Naive B cell (primary cell): ENCODE results near the gene MICAL2. TPM values are rescaled to one million over a fixed set of nuclear protein-coding genes. Genes with fewer than 3 reads are reported as not detected.

Experiments used
- ATAC-seq, 2 donors: fragments of 150-1000 bp; cut with Tn5 transposase; 2 replicates each; pipeline ENCODE4 v1.10.0; 2021; ENCODE audit warnings: low read depth in 2 of 2, mild to moderate bottlenecking in 2 of 2, moderate library complexity in 2 of 2
- DNase-seq: peaks from one replicate; pipeline ENCODE4 v3.0.0; 2022
- H3K27ac Mint-ChIP-seq, 6 donors: one replicate each; pipeline ENCODE4 v1.8.0; 2020 to 2022; ENCODE audit warnings: mild to moderate bottlenecking in 6 of 6, mixed read lengths in 6 of 6, moderate library complexity in 5 of 6, inconsistent platforms in 2 of 6
- H3K27me3 Mint-ChIP-seq, 3 donors: one replicate each; pipeline ENCODE4 v1.8.0; 2021 to 2022; ENCODE audit warnings: mixed read lengths in 3 of 3, mild to moderate bottlenecking in 1 of 3
- H3K36me3 Mint-ChIP-seq, 2 donors: one replicate each; pipeline ENCODE4 v1.8.0; 2020 to 2022; ENCODE audit warnings: mixed read lengths in 2 of 2, inconsistent platforms in 1 of 2, mild to moderate bottlenecking in 1 of 2
- H3K4me1 Mint-ChIP-seq, 3 donors: one replicate each; pipeline ENCODE4 v1.8.0; 2020 to 2022; ENCODE audit warnings: mixed read lengths in 3 of 3, inconsistent platforms in 1 of 3, mild to moderate bottlenecking in 1 of 3, moderate library complexity in 1 of 3
- H3K4me3 Mint-ChIP-seq, 8 donors: one replicate each; pipeline ENCODE4 v1.8.0; 2020 to 2022; ENCODE audit warnings: mild to moderate bottlenecking in 8 of 8, mixed read lengths in 8 of 8, moderate library complexity in 8 of 8, inconsistent platforms in 2 of 8
- H3K9me3 Mint-ChIP-seq, 7 donors: one replicate each; pipeline ENCODE4 v1.8.0; 2020 to 2022; ENCODE audit warnings: mixed read lengths in 7 of 7, mild to moderate bottlenecking in 5 of 7, inconsistent platforms in 2 of 7, moderate library complexity in 1 of 7
- polyA plus RNA-seq, 6 donors: library from polyadenylated mRNA; unstranded; fragments of 300-500 nt; fragmentation: Illumina TruSeq; gene quantifications; one replicate each; pipeline ENCODE4 v1.2.3, GENCODE V29; 2021; ENCODE audit warnings: low read depth in 6 of 6

MICAL2 gene
- polyA plus RNA-seq, 6 donors from 2014 or later: 0.05 to 1.3 TPM; not detected in 4

DNA sequence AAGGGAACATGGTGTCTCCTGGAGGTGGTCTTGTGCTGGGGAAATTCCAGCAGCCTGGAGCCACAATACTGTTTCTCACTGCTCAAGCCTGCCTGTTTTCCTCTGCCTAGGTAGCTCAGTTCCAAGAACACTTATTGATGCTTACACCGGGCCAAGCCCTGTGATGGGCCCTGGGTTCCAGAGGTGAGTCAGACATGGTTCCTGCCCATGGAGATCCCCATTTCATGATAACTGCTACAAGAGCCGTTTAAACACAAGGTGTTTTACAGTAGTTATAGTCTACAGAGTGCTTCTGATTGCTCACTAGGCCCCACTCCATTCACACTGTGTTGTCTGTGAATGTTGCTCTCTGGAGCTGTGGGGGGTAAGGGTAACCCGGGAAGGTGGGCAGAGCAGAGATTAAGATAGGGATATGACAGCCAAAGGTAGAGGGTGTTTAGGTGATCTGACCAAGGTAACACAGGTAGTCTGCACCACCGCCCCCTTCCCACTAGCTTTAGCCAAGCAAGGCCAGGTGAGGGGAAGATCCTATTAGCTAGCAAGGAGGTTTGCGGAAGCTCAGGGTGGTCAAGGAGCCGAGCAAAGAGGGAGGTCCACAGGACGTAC, 696 bp upstream of the MICAL2 start:
- H3K36me3 Mint-ChIP-seq: peaks cover 0 to 8% of the 10 kb centered on the region in 2 donors
- H3K4me1 Mint-ChIP-seq: peaks cover 4 to 7% (median 6%) of the 10 kb centered on the region in 3 donors
- peak overlapping the region in 1 of 6 donors; percentile 32 for H3K27ac Mint-ChIP-seq

DNA sequence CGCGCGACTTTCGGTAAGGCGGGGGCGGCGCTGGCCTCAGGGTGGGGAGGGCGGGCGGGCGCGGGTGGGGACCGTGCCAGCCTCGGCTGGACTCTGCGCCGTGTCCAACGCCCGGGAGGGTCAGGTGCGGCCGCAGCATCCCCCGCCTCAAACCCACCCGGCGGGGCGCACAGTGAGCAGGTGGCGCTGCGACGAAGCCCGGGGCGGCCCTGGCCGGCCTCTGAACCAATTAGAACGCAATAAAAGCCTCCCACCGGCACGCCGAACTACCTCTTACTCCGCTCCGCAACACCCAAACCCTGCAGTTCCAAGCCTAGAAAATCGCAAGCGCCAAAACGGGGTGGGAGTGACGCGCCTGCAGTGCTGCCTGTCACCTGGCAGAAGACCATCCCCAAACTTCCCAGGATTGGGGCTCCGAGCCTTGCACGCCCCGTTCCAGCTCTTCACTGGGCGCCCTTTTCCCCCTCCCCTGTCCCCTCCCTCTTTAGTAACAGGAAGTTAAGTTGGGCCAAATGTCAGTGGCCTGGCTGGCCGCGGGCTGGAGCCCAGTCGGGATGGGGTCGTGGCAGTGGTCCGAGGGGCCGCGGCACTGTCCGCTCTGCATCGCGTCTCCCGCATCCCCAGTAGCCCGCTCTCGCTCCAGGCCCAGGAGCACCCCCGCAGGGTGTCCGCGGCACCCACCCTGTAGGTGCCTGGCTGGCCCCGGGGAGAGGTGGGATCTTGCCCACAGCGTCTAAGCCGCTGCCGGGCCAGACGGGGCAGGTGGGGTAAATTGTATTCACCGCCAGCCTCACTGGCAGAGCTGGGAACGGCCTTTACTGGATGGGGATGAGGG, 541 bp downstream of the MICAL2 start:
- peak overlapping the region; percentile 58 to 87 (median 68) for H3K4me3 Mint-ChIP-seq
- H3K27me3 Mint-ChIP-seq: peaks cover 21 to 57% (median 39%) of the 10 kb centered on the region in 3 donors
- peaks cover 4 to 7% (median 6%) of the 10 kb centered on the region in 3 donors for H3K4me1 Mint-ChIP-seq
- ATAC-seq: peak; percentile 31
- no peak for DNase-seq
- peaks cover 0 to 8% of the 10 kb centered on the region in 2 donors for H3K36me3 Mint-ChIP-seq
- H3K9me3 Mint-ChIP-seq: no peaks in the 10 kb centered on the region
- H3K27ac Mint-ChIP-seq: no peak overlapping the region

More for the DNA sequence above, 696 bp upstream of the MICAL2 start:
- Mint-ChIP-seq H3K27me3 (peaks cover 21 to 61% (median 45%) of the 10 kb centered on the region in 3 donors), H3K4me3 (peak overlapping the region; percentile 63 to 91 (median 78)), H3K9me3 (no peaks in the 10 kb centered on the region)
- no peak for ATAC-seq
- DNase-seq: no peak

DNA sequence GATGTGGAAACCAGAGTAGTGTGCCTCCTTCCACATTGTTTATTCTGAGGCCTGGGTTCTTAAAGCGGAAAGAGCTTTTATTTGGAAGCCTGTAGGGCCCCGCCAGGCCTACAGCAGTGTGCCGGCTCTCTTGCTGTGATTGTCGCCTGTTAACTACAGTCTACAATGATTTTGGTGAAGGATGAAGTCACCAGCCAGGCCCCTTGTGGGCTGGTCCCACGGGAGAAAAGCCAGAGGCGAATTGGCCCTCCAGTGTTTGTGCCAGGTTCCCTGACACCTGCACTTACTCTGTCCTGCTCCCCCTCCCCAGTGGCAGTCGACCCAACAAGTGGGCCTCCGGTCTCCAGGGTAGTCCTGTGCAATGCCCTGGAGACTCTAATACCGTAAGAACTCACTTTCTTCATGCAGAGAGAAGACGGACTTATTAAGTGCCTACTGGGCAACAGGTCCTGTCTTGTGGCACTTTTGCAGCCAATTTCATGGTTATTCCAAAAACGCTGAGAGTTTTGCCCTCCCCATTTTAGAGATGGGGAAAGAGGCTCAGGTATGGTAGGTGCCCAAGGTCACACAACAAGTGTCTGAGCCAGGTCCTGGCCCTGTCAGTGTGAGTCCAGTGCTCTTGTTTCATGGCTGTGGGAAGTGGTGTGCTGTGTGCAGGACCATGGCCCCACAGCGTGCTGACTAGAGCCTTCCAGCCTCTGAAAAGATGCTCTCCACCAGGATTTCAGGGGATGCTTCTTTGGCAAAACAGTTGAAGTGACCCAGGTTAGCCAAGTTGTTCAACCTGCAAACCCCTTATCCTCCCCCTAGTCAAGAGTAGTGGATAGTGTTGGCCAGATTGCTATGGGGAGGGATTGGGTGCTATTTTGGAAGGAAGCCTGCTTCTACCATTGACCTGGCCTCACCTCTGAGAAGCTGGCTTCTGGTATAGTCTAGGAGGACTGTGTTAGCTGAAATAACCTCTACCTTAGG, 1.4 kb downstream of the MICAL2 start:
- H3K4me3 Mint-ChIP-seq: peak overlapping the region; percentile 55 to 84 (median 72)
- peaks cover 4 to 7% (median 6%) of the 10 kb centered on the region in 3 donors for H3K4me1 Mint-ChIP-seq
- H3K9me3 Mint-ChIP-seq: no peaks in the 10 kb centered on the region
- DNase-seq: no peak
- no peak for ATAC-seq
- peaks cover 0 to 8% of the 10 kb centered on the region in 2 donors for H3K36me3 Mint-ChIP-seq
- peaks cover 21 to 62% (median 42%) of the 10 kb centered on the region in 3 donors for H3K27me3 Mint-ChIP-seq
- peak overlapping the region in 1 of 6 donors; percentile 73 for H3K27ac Mint-ChIP-seq

DNA sequence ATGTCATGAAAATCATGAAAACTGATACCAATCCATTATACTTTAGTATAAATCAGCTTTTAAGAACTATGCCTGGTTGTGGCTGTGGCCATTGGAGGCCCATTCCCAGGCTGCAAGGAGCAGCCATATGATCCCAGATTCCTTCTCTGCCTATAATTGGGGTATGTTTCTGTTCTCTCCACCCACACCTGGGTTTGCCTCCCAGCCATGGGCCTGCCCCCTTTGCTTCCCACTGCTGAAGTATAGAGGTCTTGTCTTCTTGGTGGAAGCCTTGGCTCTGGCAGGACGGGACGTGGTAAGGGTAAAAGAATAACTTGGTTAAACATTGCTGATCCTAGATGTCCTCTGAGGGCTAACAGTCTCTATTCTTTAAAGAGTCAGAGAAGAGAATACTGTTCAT, 2.4 kb downstream of the MICAL2 start:
- Mint-ChIP-seq H3K4me3 (peak overlapping the region in 5 of 8 donors; percentile 12 to 67 (median 53)), H3K36me3 (peaks cover 0 to 8% of the 10 kb centered on the region in 2 donors), H3K9me3 (no peaks in the 10 kb centered on the region), H3K27me3 (peaks cover 25 to 57% (median 43%) of the 10 kb centered on the region in 3 donors), H3K27ac (no peak overlapping the region), H3K4me1 (peaks cover 4 to 7% (median 6%) of the 10 kb centered on the region in 3 donors)
- ATAC-seq: no peak
- no peak for DNase-seq

DNA sequence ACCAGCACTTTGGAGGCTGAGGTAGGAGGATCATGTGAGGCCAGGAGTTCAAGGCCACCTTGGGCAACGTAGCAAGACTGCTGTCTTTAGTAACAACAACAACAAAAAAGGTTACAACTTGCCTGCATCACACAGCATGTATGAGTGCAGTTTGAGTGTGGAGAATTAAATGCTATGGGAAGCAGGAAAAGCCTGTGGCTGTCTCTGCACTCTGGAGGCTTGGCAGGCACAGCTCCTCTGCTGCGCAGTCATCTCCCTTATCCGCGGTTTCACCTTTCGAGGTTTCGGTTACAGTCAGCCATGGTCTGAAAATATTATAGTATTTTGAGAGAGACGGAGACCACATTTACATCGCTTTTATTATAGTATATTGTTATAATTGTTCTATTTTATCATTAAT, 2.9 kb downstream of the MICAL2 start:
- peaks cover 26 to 51% (median 48%) of the 10 kb centered on the region in 3 donors for H3K27me3 Mint-ChIP-seq
- H3K4me3 Mint-ChIP-seq: peak overlapping the region in 1 of 8 donors; percentile 29
- DNase-seq: no peak
- no peak overlapping the region for H3K27ac Mint-ChIP-seq
- ATAC-seq: no peak
- peaks cover 0 to 8% of the 10 kb centered on the region in 2 donors for H3K36me3 Mint-ChIP-seq
- peaks cover 4 to 7% (median 6%) of the 10 kb centered on the region in 3 donors for H3K4me1 Mint-ChIP-seq
- H3K9me3 Mint-ChIP-seq: no peaks in the 10 kb centered on the region

DNA sequence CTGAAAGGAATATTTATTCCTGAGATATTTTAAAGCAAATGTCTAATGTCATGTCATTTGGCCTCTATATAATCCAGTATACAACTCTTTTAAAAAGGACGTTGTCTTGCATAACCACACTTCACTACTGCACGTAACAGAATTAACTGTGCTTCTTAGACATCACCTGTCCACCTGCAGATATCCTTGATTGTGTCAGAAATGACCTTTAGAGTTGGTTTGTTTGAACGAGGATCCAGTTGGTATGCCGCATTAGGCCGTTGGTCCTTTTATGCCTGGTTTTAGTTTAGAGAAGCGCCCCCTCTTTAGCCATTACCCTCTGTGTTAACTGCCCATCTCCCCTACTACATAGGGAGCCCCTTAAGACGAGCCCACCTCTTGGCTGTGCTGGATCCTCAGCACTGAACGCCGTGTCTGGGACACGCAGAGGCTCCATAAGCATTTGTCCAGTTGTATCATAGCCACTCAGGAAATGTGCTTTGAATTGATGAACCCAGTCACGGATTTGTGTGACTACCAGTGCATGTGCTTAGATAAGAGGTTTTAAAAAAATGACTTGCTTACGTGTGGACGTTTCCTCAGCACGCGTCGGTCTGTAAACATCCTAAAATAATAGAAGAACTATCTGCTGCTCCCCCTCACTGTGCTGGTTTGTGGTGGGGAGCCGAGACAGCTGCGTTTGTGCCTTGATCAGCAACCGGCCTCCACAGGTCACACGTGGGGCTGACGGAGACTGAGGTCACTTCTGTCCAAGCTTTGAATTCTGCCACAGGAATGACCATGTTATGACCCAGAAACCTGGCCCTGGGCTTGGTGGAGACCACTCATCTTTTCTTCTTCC, 4.0 kb downstream of the MICAL2 start:
- no peak overlapping the region for H3K27ac Mint-ChIP-seq
- peak overlapping the region in 1 of 8 donors; percentile 31 for H3K4me3 Mint-ChIP-seq
- peaks cover 0 to 4% of the 10 kb centered on the region in 2 donors for H3K36me3 Mint-ChIP-seq
- peaks cover 4 to 7% (median 6%) of the 10 kb centered on the region in 3 donors for H3K4me1 Mint-ChIP-seq
- H3K9me3 Mint-ChIP-seq: no peaks in the 10 kb centered on the region
- peaks cover 31 to 43% (median 40%) of the 10 kb centered on the region in 3 donors for H3K27me3 Mint-ChIP-seq
- DNase-seq: no peak
- ATAC-seq: no peak

DNA sequence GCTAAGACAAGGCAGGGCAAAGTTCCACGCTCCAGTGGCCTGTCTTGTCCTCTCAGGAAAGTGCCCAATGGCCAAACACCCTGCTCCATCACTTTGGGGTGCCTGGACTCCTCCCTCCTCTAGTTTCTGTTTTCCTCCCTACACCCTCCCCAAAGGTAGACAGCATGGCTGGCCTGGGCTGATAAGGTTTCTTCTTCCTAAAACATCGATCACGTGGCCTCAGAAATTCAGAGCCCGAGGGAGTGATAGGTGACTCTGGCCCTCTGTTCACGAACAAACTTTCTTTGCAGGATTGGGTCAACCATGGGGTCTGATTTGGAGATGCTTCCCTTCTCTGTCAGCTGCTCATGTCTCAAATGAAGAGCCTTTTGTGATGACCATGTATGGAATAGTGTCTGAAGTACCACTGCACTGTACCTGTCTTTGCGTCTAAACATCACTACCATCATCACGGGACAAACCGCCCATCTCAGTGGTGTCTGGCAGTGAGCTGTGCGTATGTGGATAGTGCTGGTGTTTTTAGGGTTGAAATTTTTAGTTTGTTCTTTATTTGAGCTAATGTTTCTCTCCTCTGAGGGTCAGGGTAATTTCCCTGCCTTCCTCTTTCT, 6.1 kb downstream of the MICAL2 start:
- ATAC-seq: no peak
- Mint-ChIP-seq H3K36me3 (no peaks in the 10 kb centered on the region), H3K27me3 (peaks cover 25 to 48% (median 31%) of the 10 kb centered on the region in 3 donors), H3K9me3 (no peaks in the 10 kb centered on the region), H3K27ac (peak overlapping the region in 1 of 6 donors; percentile 33), H3K4me3 (no peak overlapping the region), H3K4me1 (no peaks in the 10 kb centered on the region)
- DNase-seq: no peak

DNA sequence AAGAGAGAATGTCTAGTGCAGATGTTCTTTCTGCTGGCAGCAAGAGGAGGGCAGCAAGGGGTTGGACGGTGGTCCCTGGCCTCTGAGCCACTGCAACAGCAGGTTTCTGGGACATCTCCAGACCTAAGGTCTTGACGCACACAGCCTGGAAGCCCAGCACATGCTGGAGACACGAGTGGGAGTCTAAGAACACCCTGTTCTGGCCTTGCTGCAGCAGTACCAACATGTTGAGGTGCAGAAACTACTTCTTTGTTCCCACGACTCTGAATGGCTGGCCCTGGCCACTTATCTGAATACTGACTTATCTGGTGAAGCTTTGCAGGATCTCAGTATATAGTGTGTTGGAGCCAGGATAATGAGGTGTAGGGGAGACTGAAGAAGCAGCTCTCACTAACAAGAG, 6.8 kb downstream of the MICAL2 start:
- Mint-ChIP-seq H3K36me3 (no peaks in the 10 kb centered on the region), H3K27ac (no peak overlapping the region), H3K4me3 (no peak overlapping the region), H3K4me1 (no peaks in the 10 kb centered on the region), H3K27me3 (peaks cover 25 to 48% (median 25%) of the 10 kb centered on the region in 3 donors), H3K9me3 (no peaks in the 10 kb centered on the region)
- no peak for DNase-seq
- no peak for ATAC-seq

DNA sequence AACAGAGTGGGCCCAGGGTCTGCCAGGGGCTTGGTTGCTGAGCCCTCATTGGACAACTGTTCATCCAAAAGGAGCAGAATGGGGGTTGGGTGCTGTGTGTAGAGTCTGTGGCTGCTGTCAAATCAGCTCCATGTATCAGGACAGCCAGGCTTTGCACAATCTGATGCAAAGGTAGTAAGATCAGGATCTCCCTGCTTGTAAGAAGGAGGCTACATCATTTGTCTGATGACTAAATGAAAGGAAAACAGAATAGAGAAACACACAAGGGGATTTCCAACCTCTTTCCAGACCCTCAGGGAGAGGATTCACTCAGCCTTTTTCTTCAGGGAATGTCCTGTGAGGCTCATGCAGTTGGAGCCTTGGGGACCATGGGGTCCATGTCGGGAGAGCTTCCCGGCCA, 7.2 kb downstream of the MICAL2 start:
- Mint-ChIP-seq H3K27me3 (peaks cover 22 to 48% (median 25%) of the 10 kb centered on the region in 3 donors), H3K36me3 (no peaks in the 10 kb centered on the region), H3K4me3 (no peak overlapping the region), H3K4me1 (no peaks in the 10 kb centered on the region), H3K9me3 (no peaks in the 10 kb centered on the region), H3K27ac (peak overlapping the region in 1 of 6 donors; percentile 56)
- ATAC-seq (no peak), DNase-seq (no peak)

DNA sequence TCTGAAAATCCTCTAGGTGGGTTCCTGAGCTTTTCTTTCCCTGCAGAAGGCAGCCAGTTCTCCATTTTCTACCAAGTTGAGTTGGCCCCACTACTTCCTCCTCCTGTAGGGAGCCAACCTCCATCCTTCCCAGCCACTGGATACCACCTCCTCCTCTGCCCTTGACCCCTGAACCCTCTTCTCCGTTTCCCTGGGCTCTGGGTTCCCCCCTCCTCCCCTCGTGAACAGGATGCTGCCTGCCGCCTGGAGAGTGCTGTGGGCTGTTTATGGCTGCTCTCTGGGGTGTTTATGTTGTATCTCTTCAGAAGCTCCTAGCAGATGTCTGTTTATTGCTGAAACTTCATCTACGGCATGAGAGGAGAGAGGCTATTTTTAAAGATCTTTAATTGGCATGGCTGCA, 8.6 kb downstream of the MICAL2 start:
- H3K9me3 Mint-ChIP-seq: no peaks in the 10 kb centered on the region
- no peak for ATAC-seq
- no peak overlapping the region for H3K4me3 Mint-ChIP-seq
- H3K4me1 Mint-ChIP-seq: no peaks in the 10 kb centered on the region
- DNase-seq: no peak
- no peaks in the 10 kb centered on the region for H3K36me3 Mint-ChIP-seq
- H3K27me3 Mint-ChIP-seq: peaks cover 18 to 48% (median 23%) of the 10 kb centered on the region in 3 donors
- no peak overlapping the region for H3K27ac Mint-ChIP-seq

DNA sequence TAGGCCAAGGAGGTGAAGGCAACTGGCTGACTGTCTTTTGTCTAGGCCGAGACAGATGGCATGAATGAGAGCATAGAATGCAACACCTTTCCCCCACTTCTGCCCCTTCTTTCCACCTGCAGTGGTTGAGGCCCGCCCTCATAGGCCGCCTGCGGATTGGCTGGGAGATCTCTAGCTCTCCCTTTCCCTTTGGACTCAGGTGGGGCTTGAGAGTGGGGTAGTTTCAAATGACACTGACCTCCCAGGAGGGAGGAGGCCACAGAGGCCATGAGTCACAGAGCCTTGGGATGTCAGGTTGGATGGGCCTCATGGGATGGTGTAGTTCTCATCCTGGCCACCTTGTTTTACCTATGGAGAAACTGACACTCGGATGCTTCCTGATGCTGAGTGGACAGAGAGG, 9.1 kb downstream of the MICAL2 start:
- Mint-ChIP-seq H3K9me3 (no peaks in the 10 kb centered on the region), H3K4me3 (no peak overlapping the region), H3K4me1 (no peaks in the 10 kb centered on the region), H3K27me3 (peaks cover 15 to 43% (median 18%) of the 10 kb centered on the region in 3 donors), H3K27ac (no peak overlapping the region), H3K36me3 (no peaks in the 10 kb centered on the region)
- no peak for DNase-seq
- no peak for ATAC-seq
